Left kidney (tissue), 2 donors: ENCODE data around the gene ZMIZ1. TPM values are rescaled to one million over a fixed set of nuclear protein-coding genes. Genes with fewer than 3 reads are reported as not detected.

ENCODE experiments used
- DNase-seq: peaks from one replicate; pipeline ENCODE4 v3.0.0-alpha.2; 2013
- polyA plus RNA-seq: library from polyadenylated mRNA; unstranded; fragments of 120-200 nt; gene quantifications from one replicate; pipeline ENCODE4 v1.2.1, GENCODE V29; 2013; ENCODE audit not compliant: insufficient read length

Gene ZMIZ1
- polyA plus RNA-seq, 1 donor = 70.2 TPM

DNA sequence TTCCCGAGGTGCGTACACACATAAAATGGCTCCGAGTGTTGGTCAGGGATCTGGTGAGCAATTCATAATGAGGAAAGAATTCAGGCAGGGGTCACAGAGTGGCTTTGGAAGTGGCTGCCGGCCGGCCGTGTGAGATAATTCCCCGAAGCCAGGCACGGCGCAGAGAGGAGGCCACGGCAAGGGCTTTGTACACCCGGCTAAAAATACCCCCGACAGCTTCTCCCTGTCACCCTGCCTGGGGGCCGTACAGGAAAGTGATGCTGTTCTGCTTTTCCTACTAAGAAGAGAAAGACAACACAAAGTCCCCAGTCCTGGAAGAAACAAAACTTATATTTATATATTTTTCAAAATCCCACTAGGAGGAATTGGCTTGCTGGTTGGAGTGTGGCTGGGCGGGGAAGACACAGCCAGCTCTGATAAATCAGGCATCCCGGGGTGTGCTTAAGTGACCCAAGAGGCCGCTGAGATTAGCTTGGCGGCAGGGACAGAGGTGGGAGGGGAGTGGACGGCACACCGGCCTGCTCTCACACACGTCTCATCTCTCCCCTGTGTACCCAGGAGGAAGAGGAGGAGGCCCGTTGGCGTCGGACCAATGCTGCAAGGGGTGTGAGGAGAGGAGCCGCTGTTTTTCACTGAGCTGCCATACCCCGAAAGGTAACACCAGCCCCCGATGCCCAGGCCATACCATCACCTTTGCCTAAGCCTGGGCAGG, 70.5 kb downstream of the ZMIZ1 start:
- DNase-seq = no peak

- no peak for DNase-seq
Observed at GRCh38 chr10:79140085-79140793, 71.5 kb downstream of the ZMIZ1 start.

DNA sequence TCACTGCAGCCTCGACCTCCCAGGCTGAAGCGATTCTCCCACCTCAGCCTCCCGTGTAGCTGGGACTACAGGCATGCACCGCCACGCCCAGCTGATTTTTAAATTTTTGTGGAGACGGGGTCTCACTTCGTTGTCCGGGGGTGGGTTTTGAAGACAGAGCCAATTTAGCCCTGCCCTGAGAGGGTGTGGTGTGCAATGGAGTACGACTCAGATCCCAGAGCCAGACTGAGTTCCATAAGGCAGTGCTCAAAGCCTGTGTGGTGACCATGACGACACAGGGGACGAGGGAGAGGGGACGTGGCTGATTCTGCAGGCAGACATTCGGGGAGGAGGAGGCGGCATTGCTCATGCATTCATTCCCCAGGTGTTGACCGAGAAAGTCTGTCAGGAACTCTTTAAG, 72.1 kb downstream of the ZMIZ1 start:
- DNase-seq = no peak

GRCh38 chr10:79142064-79142491, 73.3 kb downstream of the ZMIZ1 start:
- DNase-seq = peak; percentile 88

DNA sequence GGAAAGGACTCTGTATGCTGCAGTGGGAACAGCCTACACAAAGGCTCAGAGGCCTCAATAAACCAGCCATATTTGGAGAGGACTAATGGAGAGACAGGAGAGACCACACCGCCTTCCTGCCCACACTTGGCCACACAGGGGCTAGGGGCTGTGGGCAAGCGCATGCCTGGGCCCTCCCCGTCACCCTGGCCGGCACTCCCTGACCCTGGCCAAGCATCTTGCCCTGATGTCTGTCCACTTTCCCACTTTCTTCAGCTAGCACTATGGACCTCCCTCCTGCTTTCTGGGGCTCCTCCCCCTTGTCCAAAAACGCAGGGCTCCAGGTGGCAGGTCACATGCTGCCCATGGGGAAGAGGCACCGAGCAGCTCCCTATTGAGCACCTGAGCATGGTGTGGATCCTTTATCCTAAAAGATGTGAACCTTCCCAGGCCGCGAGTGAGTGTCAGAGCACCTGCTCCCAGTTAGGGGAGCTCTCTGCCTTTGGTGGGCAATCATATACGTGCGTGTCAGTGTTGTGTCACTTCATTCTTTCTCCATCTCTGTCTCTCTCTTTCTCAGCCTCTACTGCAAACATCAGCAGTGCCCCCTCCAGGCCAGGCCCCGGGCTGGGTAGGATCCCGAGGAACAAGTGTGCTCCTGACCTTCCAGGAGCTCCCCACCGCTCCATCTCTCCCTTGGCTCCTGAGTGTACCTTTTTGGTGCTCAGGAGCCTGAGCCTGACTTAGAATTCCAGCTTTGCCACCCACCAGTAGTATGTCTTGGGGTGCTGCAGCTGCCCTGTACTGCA, 74.0 kb downstream of the ZMIZ1 start:
- no peak for DNase-seq

GRCh38 chr10:79143879-79144278, 75.1 kb downstream of the ZMIZ1 start:
- no peak for DNase-seq

DNA sequence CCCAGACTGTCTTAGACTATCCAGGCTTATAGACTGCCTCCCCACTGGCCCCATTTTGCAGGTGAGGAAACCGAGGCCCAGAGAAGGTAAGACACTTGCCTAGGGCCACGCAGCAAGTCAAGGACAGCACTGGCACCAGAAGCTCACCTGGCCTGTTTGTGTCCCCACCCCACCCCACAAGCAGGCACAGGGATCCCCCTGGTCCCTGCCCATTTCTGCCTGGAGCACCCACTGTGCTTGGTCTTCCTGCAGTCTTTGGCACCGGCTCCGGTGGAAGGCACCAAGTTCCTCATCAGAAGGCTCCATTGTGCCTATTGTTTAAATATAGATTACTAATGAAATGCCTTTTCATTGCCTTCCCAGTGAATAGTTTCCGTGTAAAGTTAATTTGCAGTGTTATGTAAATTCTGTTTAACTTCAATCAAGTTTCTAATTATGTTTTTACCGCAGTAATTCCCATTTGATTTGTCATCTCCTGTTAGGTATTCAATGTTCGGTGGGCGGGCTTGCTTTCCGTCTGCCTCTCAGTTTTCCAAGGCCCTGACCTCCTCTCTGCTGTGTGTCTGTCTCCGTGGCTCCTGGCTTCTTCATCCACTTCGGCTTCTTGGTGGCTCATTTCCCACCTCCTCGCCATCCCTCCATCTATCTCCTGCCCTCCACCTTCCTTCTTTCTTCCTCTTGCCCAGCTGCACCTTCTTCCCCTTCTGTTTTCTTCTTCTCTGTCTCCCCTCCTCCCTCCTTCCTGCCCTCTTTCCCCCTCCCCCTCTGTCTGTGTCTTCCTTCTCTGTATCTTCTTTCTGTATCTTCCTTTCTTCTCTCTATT, 75.8 kb downstream of the ZMIZ1 start:
- DNase-seq = no peak

- DNase-seq = no peak
Observed at GRCh38 chr10:79145174-79145483, 76.4 kb downstream of the ZMIZ1 start.

DNA sequence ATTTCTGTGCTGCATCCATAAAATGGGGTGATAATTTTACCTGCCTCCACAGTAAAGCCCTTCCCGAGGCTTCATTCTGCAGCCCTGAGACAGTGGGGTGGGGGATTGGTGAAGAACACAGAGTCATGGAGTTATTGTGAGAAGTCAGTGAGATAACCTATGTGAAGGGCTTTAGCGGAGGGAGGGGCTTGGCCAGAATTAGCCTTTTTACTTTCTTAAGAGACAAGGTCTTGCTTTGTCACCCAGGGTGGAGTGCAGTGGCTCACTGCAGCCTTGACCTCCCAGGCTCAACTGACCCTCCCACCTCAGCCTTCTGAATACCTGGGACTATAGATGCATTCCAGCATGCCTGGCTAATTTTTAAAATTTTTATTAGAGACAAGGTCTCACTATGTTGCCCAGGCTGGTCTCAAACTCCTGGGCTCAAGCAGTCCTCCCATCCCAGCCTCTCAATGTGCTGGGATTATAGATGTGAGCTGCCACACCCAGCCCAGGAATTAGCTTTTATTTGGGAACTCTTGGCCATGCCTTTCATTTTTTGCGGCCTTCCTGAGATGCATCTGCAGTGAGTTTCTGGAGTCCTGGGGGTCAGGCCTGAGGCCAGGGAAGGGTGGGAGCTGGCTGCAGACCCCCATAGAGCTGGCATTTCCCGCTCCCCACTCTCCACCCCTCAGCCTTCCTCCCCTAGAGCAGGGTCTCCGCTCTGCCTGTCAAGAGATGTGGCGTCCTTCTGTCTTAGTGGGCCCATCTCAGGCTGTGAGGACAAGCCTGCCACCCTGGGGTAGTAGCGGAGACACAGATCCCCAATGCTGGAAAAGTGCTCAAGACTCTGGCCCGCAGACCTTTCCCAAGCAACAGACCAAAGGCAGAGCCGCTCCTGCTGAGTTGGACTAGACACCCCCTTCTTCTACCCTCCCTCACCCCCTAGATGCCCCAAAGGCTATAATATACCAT, 77.0 kb downstream of the ZMIZ1 start:
- DNase-seq = no peak

DNA sequence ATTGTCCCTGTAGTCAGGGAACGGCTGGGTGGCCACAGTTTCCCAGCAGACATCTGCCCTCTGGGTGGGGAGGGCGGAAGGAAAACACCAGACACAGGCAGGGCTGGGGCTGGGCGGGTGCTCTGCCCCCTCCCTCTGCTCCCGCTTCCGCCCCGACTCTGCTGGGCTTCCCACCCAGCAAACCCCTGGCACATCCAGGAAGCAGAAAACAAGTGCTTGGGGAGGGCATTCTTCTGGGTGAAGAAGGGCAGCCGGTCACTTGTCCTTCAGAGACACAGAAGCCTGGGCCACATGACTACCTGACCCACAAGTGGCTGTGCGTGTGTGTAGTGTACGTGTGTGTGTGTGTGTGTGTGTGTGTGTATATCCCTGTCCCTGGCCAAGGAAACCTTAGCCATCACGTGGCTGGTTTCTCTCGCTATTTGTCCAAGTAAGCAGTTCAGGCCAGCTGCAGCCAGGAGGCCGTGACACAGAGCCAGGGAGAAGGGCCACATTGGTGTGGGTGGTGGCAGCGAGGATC, 77.9 kb downstream of the ZMIZ1 start:
- DNase-seq = no peak

GRCh38 chr10:79147306-79147705, 78.5 kb downstream of the ZMIZ1 start:
- DNase-seq = no peak

GRCh38 chr10:79147796-79148451, 79.2 kb downstream of the ZMIZ1 start:
- no peak for DNase-seq

DNA sequence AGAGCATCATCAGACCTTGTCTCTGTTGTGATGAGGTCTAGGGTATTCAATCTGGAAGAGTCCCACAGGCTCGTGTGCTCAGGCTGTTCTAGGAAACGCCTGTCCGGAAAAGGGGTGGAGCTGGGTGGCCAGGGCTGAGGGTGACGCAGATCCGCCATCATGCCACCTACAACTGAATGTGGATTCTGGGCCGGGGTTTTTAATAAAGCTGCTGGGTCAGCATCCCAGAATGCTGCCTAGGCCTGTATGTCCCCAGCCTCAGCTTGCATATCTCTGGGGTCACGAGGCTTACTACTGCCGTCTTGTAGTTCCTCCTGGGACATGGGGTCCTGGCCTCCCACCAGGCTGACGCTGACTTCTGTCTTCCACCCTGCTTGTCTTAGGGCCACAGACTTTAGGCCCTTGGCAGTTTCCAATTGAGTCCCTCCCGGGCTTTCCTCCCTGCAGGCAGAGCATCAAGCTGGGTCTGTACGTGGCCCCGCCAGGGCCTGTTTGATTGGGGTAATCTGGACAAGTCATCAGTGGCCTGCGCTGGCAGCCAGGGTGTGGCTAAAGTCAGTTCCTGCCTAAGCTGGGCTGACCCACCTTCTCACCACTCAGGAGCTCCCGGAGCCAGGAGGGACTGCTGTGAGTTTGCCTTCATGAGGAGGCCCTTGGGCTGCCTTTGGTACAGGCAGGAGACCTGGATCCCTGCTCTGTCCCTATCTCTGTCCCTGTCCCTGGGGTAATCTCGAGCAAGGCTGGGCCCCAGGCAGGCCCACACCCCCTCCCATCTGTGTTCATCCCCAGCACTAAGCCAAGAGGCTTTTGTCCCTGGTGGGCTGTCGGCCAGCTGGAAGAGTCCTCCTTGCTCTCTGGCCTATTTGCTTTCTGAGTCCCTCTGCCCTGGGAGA, 79.9 kb downstream of the ZMIZ1 start:
- no peak for DNase-seq

DNA sequence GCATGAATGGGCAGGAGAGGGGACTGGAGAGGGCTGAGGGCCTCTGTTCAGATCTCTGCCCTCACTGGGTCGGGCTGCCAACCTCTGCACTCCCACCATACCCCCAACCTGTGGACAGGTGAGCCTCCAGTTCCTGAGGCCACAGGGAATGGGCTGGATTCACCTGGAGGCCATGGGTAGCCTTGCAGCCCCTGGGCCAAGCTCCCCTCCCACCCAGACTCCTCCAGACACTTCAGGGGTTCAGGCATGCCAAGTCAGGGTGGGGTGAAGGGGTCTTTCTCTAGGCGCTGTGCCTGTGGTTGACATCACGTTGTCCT, 80.5 kb downstream of the ZMIZ1 start:
- no peak for DNase-seq

GRCh38 chr10:79149662-79150443, 81.1 kb downstream of the ZMIZ1 start:
- DNase-seq = no peak

- DNase-seq = no peak
Observed at GRCh38 chr10:79150444-79150754, 81.6 kb downstream of the ZMIZ1 start.

- DNase-seq = no peak
Observed at GRCh38 chr10:79152423-79152817, 83.7 kb downstream of the ZMIZ1 start.

- no peak for DNase-seq
Observed at GRCh38 chr10:79153745-79154144, 85.0 kb downstream of the ZMIZ1 start.
